Pancreas (tissue), 10 donors: ENCODE measurements around the gene LDAH. TPM values are rescaled to one million over a fixed set of nuclear protein-coding genes. Genes with fewer than 3 reads are reported as not detected.
A peak's percentile ranks its signal among the peaks of the same experiment; 100 is the strongest.

Source experiments
- ATAC-seq, 4 donors: fragments of 200-7000 bp; cut with Tn5 transposase; one replicate each; pipeline versions ENCODE4 v1.8.0 to v1.9.1; 2020; ENCODE audit warnings: mild to moderate bottlenecking in 4 of 4, moderate library complexity in 4 of 4
- DNase-seq, 6 donors: peaks; one replicate each; pipeline ENCODE4 v3.0.0-alpha.2; 2020
- FAIRE-seq: peaks from 2 replicates; lab custom pipeline; 2012; peaks lifted over from hg19 to GRCh38; lab: Jason Lieb, UNC
- H3K27ac ChIP-seq, 4 donors: fragments of 200-600 bp; sonication (generic); 1 replicate in 3 of 4; 2 replicates in 1 of 4; pipeline versions ENCODE4 v1.5.0 to v1.8.0; 2020
- H3K27me3 ChIP-seq, 4 donors: fragments of 200-600 bp; one replicate each; pipeline ENCODE4 v1.8.0; 2021
- H3K36me3 ChIP-seq, 3 donors: fragments of 200-600 bp; sonication (generic) in 1 of 3; one replicate each; pipeline versions ENCODE4 v1.5.0 to v1.8.0; 2020 to 2021
- H3K4me1 ChIP-seq, 3 donors: fragments of 200-600 bp; one replicate each; pipeline ENCODE4 v1.8.0; 2021
- H3K4me3 ChIP-seq, 4 donors: fragments of 200-600 bp; sonication (generic) in 2 of 4; one replicate each; pipeline versions ENCODE4 v1.5.0 to v1.8.0; 2020 to 2021
- H3K9me3 ChIP-seq, 4 donors: fragments of 200-600 bp; one replicate each; pipeline ENCODE4 v1.8.0; 2021
- WGBS, 2 donors: extraction: QIAGEN DNeasy Blood & Tissue Kit; methylation state at CpG; one replicate each; pipeline ENCODE4 v1.1.7; 2013; 5-methylcytosine and 5-hydroxymethylcytosine counted together
- intact Hi-C, 3 donors: fragments of 100-400 bp; cut with DNase I; formaldehyde crosslinking; loops; one replicate each; pipeline versions ENCODE4 v1.11.1 to v1.14.2; 2022
- polyA plus RNA-seq, 2 donors: library from polyadenylated mRNA; stranded (reverse); fragments of 200-250 nt; gene quantifications; one replicate each; pipeline ENCODE4 v1.2.3, GENCODE V29; 2013
- total RNA-seq, 6 donors: library from RNA; stranded (reverse); fragmentation: NEBNext Ultra II Directional in 4 of 6; extraction: Animal tissue kit (Norgen Biotek cat#: 25700) in 4 of 6; gene quantifications; one replicate each; pipeline versions ENCODE4 v1.2.1 to v1.2.4, GENCODE V29; 2021 to 2023
- TF ChIP-seq, protein P1 (sequence below), 4 donors: fragments of 200-600 bp; sonication (generic) in 3 of 4; IDR thresholded peaks; one replicate each; pipeline versions ENCODE4 v1.5.0 to v1.8.0; 2021; ENCODE audit warnings: antibody characterized with exemption in 4 of 4
- donor health status: healthy with polysubstance abuse.
- donor health status: DM: no; HTN: no; CAD: no; lungs with moderate emphysema.
- donor health status: DM: no; HTN: no; CAD: no.
- donor health status: control.
- donor health status: control.
- donor health status: Bipolar disorder and iron deficiency.
- donor health status: DM: yes; HTN: yes; CAD: no.
- donor health status: DM: no; HTN: no; CAD: no.
- donor health status: DM: no; HTN: no; CAD: no.
- donor health status: DM: yes; HTN: yes; CAD: no.

LDAH gene
- total and polyA plus RNA-seq, 8 donors: 2.5 to 9.1 (median 5.4) TPM

DNA sequence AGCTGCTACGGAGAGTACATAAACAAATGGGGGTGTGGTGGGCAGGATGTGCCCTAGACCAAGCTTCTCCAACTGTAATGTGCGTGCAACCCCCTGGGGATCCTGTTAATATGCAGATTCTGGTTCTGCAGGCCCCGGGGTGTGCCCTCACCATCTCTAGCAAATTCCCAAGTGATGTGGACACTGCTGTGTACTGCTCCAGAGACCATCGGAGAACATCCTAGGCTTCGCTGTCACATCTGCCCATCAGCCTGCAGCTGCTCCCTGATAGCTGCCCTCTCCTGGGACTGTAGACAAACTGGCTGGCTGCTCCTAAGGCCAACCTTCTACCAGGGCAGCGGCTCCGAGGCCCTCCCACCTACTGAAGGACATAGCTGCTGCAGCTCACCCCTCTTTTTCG lies 175.2 kb downstream of the LDAH start:
- H3K27ac ChIP-seq: no peak overlapping the region
- 86 to 91% methylated on average over 8 of the region's 8 CpGs for WGBS, 2 donors
- intact Hi-C loops: no loop called here
- no peaks in the 10 kb centered on the region for H3K27me3 ChIP-seq
- H3K4me1 ChIP-seq: peaks cover 0 to 11% (median 9%) of the 10 kb centered on the region in 3 donors
- H3K4me3 ChIP-seq: no peak overlapping the region
- TF ChIP-seq, protein P1, sequence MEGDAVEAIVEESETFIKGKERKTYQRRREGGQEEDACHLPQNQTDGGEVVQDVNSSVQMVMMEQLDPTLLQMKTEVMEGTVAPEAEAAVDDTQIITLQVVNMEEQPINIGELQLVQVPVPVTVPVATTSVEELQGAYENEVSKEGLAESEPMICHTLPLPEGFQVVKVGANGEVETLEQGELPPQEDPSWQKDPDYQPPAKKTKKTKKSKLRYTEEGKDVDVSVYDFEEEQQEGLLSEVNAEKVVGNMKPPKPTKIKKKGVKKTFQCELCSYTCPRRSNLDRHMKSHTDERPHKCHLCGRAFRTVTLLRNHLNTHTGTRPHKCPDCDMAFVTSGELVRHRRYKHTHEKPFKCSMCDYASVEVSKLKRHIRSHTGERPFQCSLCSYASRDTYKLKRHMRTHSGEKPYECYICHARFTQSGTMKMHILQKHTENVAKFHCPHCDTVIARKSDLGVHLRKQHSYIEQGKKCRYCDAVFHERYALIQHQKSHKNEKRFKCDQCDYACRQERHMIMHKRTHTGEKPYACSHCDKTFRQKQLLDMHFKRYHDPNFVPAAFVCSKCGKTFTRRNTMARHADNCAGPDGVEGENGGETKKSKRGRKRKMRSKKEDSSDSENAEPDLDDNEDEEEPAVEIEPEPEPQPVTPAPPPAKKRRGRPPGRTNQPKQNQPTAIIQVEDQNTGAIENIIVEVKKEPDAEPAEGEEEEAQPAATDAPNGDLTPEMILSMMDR (IDR thresholded peaks at IDR 0.05): no peak
- no peaks in the 10 kb centered on the region for H3K9me3 ChIP-seq
- ATAC-seq (no peak), DNase-seq (no peak), FAIRE-seq (no peak)
- H3K36me3 ChIP-seq: no peaks in the 10 kb centered on the region

GRCh38 chr2:20647211-20647610 lies 175.7 kb downstream of the LDAH start:
- no peak for FAIRE-seq
- intact Hi-C loops: no loop called here

DNA sequence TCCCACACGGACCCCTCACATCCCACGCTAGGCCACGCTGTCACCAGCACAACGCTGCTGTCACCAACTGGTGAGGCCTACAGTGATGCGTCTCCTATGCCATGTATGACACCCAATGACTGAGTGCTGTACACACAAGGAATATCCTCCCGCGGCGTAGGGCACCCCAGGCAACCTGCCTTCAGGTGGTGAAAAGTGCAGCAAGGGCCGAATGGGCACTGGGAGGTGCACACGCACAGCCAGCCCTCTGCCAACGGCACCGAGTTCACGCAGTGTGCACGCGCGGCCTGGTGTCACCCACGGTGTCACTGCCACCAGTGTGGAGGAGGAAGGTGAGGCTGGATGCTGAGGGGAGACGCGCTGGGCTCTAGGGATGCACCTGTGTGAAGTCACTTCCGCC lies 176.5 kb downstream of the LDAH start:
- 92% methylated on average over 20 of the region's 20 CpGs for WGBS, 2 donors
- ATAC-seq (no peak), FAIRE-seq (no peak), DNase-seq (peak in 2 of 6 donors; percentile 8 to 56)
- Histone ChIP-seq H3K27ac (no peak overlapping the region), H3K4me1 (peaks cover 0 to 11% (median 9%) of the 10 kb centered on the region in 3 donors), H3K27me3 (no peaks in the 10 kb centered on the region), H3K36me3 (no peaks in the 10 kb centered on the region), H3K9me3 (no peaks in the 10 kb centered on the region), H3K4me3 (no peak overlapping the region)
- TF ChIP-seq, protein P1 (IDR thresholded peaks at IDR 0.05): no peak
- intact Hi-C loops: no loop called here

More at GRCh38 chr2:20647211-20647610, 175.7 kb downstream of the LDAH start:
- Histone ChIP-seq H3K4me1 (peaks cover 0 to 11% (median 9%) of the 10 kb centered on the region in 3 donors), H3K9me3 (no peaks in the 10 kb centered on the region), H3K27ac (no peak overlapping the region), H3K4me3 (no peak overlapping the region), H3K36me3 (no peaks in the 10 kb centered on the region), H3K27me3 (no peaks in the 10 kb centered on the region)
- ATAC-seq: no peak
- TF ChIP-seq, protein P1 (IDR thresholded peaks at IDR 0.05): no peak
- DNase-seq: no peak
- WGBS, 2 donors: 87 to 95% methylated on average over 3 of the region's 3 CpGs

GRCh38 chr2:20645761-20646160 lies 177.1 kb downstream of the LDAH start:
- ATAC-seq (no peak), DNase-seq (peak in 2 of 6 donors; percentile 6 to 43), FAIRE-seq (no peak)
- TF ChIP-seq, protein P1 (IDR thresholded peaks at IDR 0.05): no peak
- Histone ChIP-seq H3K36me3 (no peaks in the 10 kb centered on the region), H3K27me3 (no peaks in the 10 kb centered on the region), H3K4me1 (peaks cover 0 to 11% (median 9%) of the 10 kb centered on the region in 3 donors), H3K27ac (no peak overlapping the region), H3K9me3 (no peaks in the 10 kb centered on the region), H3K4me3 (no peak overlapping the region)
- intact Hi-C loops: no loop called here
- 80 to 82% methylated on average over 10 of the region's 10 CpGs for WGBS, 2 donors

DNA sequence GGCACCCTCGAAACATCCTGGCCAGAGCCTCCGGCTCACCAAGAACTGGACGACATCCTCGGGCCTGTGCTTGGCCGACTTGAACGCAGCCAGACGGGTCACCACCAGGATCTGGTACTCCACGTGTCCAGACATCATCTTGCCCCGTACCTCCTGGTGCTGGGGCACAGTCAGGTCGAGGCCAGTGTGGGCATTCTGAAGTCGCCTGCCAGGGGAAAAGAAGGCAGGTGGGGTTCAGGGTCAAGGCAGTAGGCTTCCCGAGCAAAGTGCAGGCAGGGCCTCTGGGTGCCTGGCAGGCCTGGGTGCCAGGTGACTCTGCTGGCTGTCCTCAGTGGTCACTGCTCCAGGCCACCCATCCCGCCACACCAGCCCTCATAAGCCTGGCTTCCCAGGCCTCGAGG lies 177.6 kb downstream of the LDAH start:
- no peak for FAIRE-seq
- Histone ChIP-seq H3K36me3 (no peaks in the 10 kb centered on the region), H3K4me1 (peaks cover 0 to 10% (median 9%) of the 10 kb centered on the region in 3 donors), H3K4me3 (no peak overlapping the region), H3K27me3 (no peaks in the 10 kb centered on the region), H3K9me3 (no peaks in the 10 kb centered on the region), H3K27ac (no peak overlapping the region)
- 86 to 94% methylated on average over 14 of the region's 14 CpGs for WGBS, 2 donors
- DNase-seq: peak in 2 of 6 donors; percentile 12 to 65
- no peak for ATAC-seq
- intact Hi-C loops: no loop called here
- TF ChIP-seq, protein P1 (IDR thresholded peaks at IDR 0.05): no peak
